Measurements from ENCODE around the gene HNRNPA1L2. TPM values are rescaled to one million over a fixed set of nuclear protein-coding genes. Genes with fewer than 3 reads are reported as not detected.

HNRNPA1L2 gene
- total RNA-seq (ENCODE audit: low replicate concordance) = 1.9 and 3.8 TPM in 2 replicates

DNA sequence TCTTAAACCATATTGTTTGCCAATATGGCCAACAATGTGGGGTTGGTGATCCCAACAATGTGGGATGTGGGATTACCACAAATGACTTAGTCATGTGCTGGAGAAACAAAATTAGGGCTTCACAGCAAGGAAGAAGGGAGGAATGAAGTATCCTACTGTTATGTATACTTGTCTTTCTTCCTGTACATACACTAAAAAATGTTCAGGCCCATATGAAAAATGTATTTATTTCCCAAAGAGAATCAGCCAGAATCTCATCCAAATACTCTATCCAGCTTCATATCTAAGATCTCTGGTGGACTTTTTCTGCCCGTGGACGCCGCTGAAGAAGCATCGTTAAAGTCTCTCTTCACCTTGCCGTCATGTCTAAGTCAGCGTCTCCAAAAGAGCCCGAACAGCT lies at the start of gene HNRNPA1L2:
TSS of gene HNRNPA1L2 (plus strand) at position 301 of the 400 bp plus-strand sequence. CDS start at position 363, 62 bp downstream.

DNA sequence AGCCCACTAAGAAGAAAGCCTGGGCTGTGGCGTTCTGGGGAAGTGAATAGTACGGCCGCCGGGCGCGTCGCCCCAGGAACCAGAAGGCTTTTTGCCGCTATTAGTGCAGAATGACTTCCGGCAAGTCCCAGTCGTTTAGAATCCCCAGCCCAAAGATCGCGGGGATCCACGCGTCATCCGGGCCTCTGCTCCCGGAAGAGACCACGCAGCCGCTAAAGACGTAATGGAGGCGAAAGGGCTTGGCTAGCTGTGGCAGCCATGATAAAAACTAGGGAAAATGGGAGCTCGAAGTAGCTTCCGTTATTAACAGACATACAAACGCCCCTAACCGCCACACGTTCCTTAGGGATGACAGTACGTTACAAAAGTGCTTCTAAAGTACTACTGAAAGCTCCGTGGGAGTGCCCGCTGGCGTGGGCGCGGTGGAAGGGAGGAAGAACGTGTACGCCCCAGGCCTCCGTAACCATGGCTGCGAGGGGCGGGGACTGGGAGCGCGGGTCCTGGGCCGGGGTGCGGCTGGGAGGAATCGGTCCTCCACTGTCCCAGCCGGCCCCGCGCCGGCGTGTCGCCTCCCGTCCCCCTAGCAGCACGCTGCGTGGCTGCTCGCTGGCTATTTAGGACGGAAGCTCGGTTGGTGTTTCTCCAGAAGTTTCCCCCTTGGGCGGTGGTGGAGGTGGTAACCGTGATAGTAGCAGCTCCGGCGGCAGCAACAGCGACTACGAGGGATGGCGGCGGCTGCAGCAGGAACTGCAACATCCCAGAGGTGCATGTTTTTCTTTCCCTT lies 10.2 kb downstream of the HNRNPA1L2 start, which contains the start of gene SUGT1:
TSS of gene SUGT1 (plus strand) at position 641 of the 784 bp plus-strand sequence. CDS start at position 726, 85 bp downstream.

Other genes starting within 250 kb of the HNRNPA1L2 start
- 11.2 and 11.7 TPM in 2 replicates for gene THSD1, start 236.3 kb upstream of the HNRNPA1L2 start, total RNA-seq (ENCODE audit: low replicate concordance)
- 14.3 and 17.5 TPM in 2 replicates for gene VPS36, start 191.8 kb upstream of the HNRNPA1L2 start, total RNA-seq (ENCODE audit: low replicate concordance)
- 2.1 and 10.5 TPM in 2 replicates for gene CKAP2, start 187.0 kb upstream of the HNRNPA1L2 start, total RNA-seq (ENCODE audit: low replicate concordance)
- gene SUGT1, start 10.4 kb downstream of the HNRNPA1L2 start, total RNA-seq (ENCODE audit: low replicate concordance) = 19.4 and 40.9 TPM in 2 replicates
- not detected in 2 replicates for gene CNMD, start 97.4 kb downstream of the HNRNPA1L2 start, total RNA-seq (ENCODE audit: low replicate concordance)
- not detected in 2 replicates for gene PCDH8, start 206.2 kb downstream of the HNRNPA1L2 start, total RNA-seq (ENCODE audit: low replicate concordance)